Measurements from ENCODE around the gene SUMO1. TPM values are rescaled to one million over a fixed set of nuclear protein-coding genes. Genes with fewer than 3 reads are reported as not detected.

SUMO1 gene
- total RNA-seq, 1 experiment from 2014 or later: 137 TPM

DNA sequence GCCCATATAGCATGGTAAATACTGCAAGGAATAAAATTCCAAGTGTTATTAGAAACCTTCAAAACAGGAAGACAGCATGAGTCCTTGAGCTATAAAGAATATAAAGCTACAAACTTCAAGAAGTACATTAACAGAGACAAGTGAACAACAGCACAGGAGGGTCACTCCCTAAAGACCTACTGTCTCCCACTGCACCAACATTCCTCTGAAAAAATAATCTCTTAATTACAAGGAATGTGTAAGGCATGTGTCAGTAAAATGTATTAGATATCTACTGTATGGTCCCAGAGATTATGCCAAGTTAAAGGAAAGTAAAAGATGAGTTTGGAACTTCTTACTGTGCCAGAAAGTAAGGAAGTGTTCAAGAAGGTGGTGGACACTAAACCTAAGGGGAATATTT lies 29.9 kb downstream of the SUMO1 start:
- ChIA-PET CTCF (no interaction called here), POLR2A (no interaction called here)
- Mint-ChIP-seq H3K4me3 (ENCODE audit: unreplicated experiment) (no peak overlapping the region), H3K27ac (ENCODE audit: unreplicated experiment) (no peak overlapping the region), H3K27me3 (ENCODE audit: insufficient read depth, unreplicated experiment) (no peaks in the 10 kb centered on the region), H3K9me3 (ENCODE audit: unreplicated experiment) (no peaks in the 10 kb centered on the region), H3K4me1 (ENCODE audit: low read depth, unreplicated experiment) (no peaks in the 10 kb centered on the region), H3K36me3 (ENCODE audit: insufficient read depth, unreplicated experiment) (peaks cover 55% of the 10 kb centered on the region)
- TF ChIP-seq, protein P1, sequence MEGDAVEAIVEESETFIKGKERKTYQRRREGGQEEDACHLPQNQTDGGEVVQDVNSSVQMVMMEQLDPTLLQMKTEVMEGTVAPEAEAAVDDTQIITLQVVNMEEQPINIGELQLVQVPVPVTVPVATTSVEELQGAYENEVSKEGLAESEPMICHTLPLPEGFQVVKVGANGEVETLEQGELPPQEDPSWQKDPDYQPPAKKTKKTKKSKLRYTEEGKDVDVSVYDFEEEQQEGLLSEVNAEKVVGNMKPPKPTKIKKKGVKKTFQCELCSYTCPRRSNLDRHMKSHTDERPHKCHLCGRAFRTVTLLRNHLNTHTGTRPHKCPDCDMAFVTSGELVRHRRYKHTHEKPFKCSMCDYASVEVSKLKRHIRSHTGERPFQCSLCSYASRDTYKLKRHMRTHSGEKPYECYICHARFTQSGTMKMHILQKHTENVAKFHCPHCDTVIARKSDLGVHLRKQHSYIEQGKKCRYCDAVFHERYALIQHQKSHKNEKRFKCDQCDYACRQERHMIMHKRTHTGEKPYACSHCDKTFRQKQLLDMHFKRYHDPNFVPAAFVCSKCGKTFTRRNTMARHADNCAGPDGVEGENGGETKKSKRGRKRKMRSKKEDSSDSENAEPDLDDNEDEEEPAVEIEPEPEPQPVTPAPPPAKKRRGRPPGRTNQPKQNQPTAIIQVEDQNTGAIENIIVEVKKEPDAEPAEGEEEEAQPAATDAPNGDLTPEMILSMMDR (IDR thresholded peaks at IDR 0.05; ENCODE audit: insufficient read depth in 1 of 2, low read depth in 1 of 2, low read length in 1 of 2, severe bottlenecking in 1 of 2, unreplicated experiment in 1 of 2): no peak
- H3K4me1 ChIP-seq: no peaks in the 10 kb centered on the region
- no peaks in the 10 kb centered on the region for H3K9me3 ChIP-seq
- no peak for DNase-seq
- no peaks in the 10 kb centered on the region for H3K36me3 ChIP-seq (ENCODE audit: control insufficient read depth, insufficient read depth, low read length)
- no TSS peak for BruUV-seq (replicated peaks)
- no peak overlapping the region for H3K4me3 ChIP-seq (ENCODE audit: low read depth, low read length)
- no peaks in the 10 kb centered on the region for H3K27me3 ChIP-seq (replicated peaks; ENCODE audit: control insufficient read depth, insufficient read depth, low read length)
- intact Hi-C loops (cut with micrococcal nuclease; ENCODE audit: unreplicated experiment): no loop called here

- H3K27me3 ChIP-seq (replicated peaks; ENCODE audit: control insufficient read depth, insufficient read depth, low read length): no peaks in the 10 kb centered on the region
- intact Hi-C loops (cut with micrococcal nuclease; ENCODE audit: unreplicated experiment): no loop called here
- H3K9me3 ChIP-seq: no peaks in the 10 kb centered on the region
- H3K4me3 Mint-ChIP-seq (ENCODE audit: unreplicated experiment): no peak overlapping the region
- TF ChIP-seq, protein P1 (IDR thresholded peaks at IDR 0.05; ENCODE audit: insufficient read depth in 1 of 2, low read depth in 1 of 2, low read length in 1 of 2, severe bottlenecking in 1 of 2, unreplicated experiment in 1 of 2): no peak
- POLR2A ChIA-PET: no interaction called here
- no peaks in the 10 kb centered on the region for H3K9me3 Mint-ChIP-seq (ENCODE audit: unreplicated experiment)
- H3K4me1 ChIP-seq: no peaks in the 10 kb centered on the region
- H3K27ac Mint-ChIP-seq (ENCODE audit: unreplicated experiment): no peak overlapping the region
- no peaks in the 10 kb centered on the region for H3K4me1 Mint-ChIP-seq (ENCODE audit: low read depth, unreplicated experiment)
- H3K27me3 Mint-ChIP-seq (ENCODE audit: insufficient read depth, unreplicated experiment): no peaks in the 10 kb centered on the region
- DNase-seq: no peak
- no TSS peak for BruUV-seq (replicated peaks)
- peaks cover 57% of the 10 kb centered on the region for H3K36me3 Mint-ChIP-seq (ENCODE audit: insufficient read depth, unreplicated experiment)
- no peak overlapping the region for H3K4me3 ChIP-seq (ENCODE audit: low read depth, low read length)
- CTCF ChIA-PET: no interaction called here
- H3K36me3 ChIP-seq (ENCODE audit: control insufficient read depth, insufficient read depth, low read length): no peaks in the 10 kb centered on the region
Measured at GRCh38 chr2:202204855-202205254, 33.5 kb downstream of the SUMO1 start.

- no peaks in the 10 kb centered on the region for H3K27me3 ChIP-seq (replicated peaks; ENCODE audit: control insufficient read depth, insufficient read depth, low read length)
- no peaks in the 10 kb centered on the region for H3K4me1 Mint-ChIP-seq (ENCODE audit: low read depth, unreplicated experiment)
- H3K36me3 ChIP-seq (ENCODE audit: control insufficient read depth, insufficient read depth, low read length): no peaks in the 10 kb centered on the region
- no peaks in the 10 kb centered on the region for H3K9me3 Mint-ChIP-seq (ENCODE audit: unreplicated experiment)
- H3K27me3 Mint-ChIP-seq (ENCODE audit: insufficient read depth, unreplicated experiment): no peaks in the 10 kb centered on the region
- intact Hi-C loops (cut with micrococcal nuclease; ENCODE audit: unreplicated experiment): no loop called here
- ChIA-PET POLR2A (no interaction called here), CTCF (no interaction called here)
- no peaks in the 10 kb centered on the region for H3K4me1 ChIP-seq
- DNase-seq: no peak
- H3K36me3 Mint-ChIP-seq (ENCODE audit: insufficient read depth, unreplicated experiment): peaks cover 44% of the 10 kb centered on the region
- H3K4me3 ChIP-seq (ENCODE audit: low read depth, low read length): no peak overlapping the region
- H3K27ac Mint-ChIP-seq (ENCODE audit: unreplicated experiment): no peak overlapping the region
- TF ChIP-seq, protein P1 (IDR thresholded peaks at IDR 0.05; ENCODE audit: insufficient read depth in 1 of 2, low read depth in 1 of 2, low read length in 1 of 2, severe bottlenecking in 1 of 2, unreplicated experiment in 1 of 2): no peak
- H3K9me3 ChIP-seq: no peaks in the 10 kb centered on the region
- H3K4me3 Mint-ChIP-seq (ENCODE audit: unreplicated experiment): no peak overlapping the region
- BruUV-seq (replicated peaks): no TSS peak
Measured at GRCh38 chr2:202203348-202203747, 35.0 kb downstream of the SUMO1 start.

All from Caco-2 (cell line).